C4-2B (cell line): ENCODE measurements around the gene CNTN4.

Experiments used
- CTCF ChIP-seq: fragments of 450-650 bp; conservative IDR thresholded peaks from 2 replicates; pipeline ENCODE4 v1.5.1; 2017; ENCODE audit warnings: mild to moderate bottlenecking
- ZFX ChIP-seq: fragments of 450-650 bp; IDR thresholded peaks from 2 replicates; pipeline ENCODE4 v1.6.1; 2017

DNA sequence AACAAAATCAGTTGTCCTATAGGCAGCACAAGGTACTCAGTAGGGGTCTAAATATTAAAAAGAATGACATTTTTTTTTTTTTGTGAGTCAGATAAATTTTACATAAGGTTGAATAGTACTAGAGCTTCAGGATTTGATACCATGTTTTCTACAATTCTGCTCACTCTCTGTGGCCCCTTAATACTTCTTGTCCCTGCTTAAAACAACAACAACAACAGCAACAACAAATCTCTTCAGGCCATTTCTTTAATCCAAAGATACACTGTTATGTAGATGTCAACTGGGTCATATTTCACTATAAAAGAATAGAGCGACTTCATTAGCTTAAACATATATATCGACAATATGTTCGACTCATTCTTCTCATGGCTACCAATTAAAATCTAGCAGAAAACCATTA, 1008.5 kb downstream of the CNTN4 start:
- no peak for TF ChIP-seq CTCF
- no peak for TF ChIP-seq ZFX
